GM18951 (cell line): ENCODE results near the gene PYGB.

Source experiments
- POLR2A ChIP-seq: IDR thresholded peaks from 4 replicates; pipeline ENCODE4 v1.6.1; 2011; ENCODE audit warnings: mild to moderate bottlenecking; ENCODE audit not compliant: insufficient read length, insufficient read depth; ENCODE audit errors: extremely low read depth
- in situ Hi-C: fragments of 300-500 bp; cut with MboI; formaldehyde crosslinking; loops from one replicate; pipeline ENCODE4 v1.12.0; 2022; ENCODE audit warnings: low sequenced_read_pairs, mixed read lengths, inconsistent platforms; ENCODE audit not compliant: unreplicated experiment

PYGB gene

GRCh38 chr20:25336561-25337422 lies 88.9 kb downstream of the PYGB start:
- no peak for TF ChIP-seq POLR2A
- in situ Hi-C loops: no loop called here

GRCh38 chr20:25338112-25339023 lies 90.5 kb downstream of the PYGB start:
- TF ChIP-seq POLR2A: no peak
- in situ Hi-C loops: no loop called here

- in situ Hi-C loops: no loop called here
- no peak for TF ChIP-seq POLR2A
These were observed 91.7 kb downstream of the PYGB start for GRCh38 chr20:25339608-25340007.

GRCh38 chr20:25340380-25340779 lies 92.5 kb downstream of the PYGB start:
- in situ Hi-C loops: no loop called here
- no peak for TF ChIP-seq POLR2A

- no peak for TF ChIP-seq POLR2A
- in situ Hi-C loops: no loop called here
These were observed 94.1 kb downstream of the PYGB start for GRCh38 chr20:25341716-25342680.

GRCh38 chr20:25344634-25345033 lies 96.7 kb downstream of the PYGB start:
- in situ Hi-C loops: no loop called here
- TF ChIP-seq POLR2A: no peak

- TF ChIP-seq POLR2A: no peak
- in situ Hi-C loops: no loop called here
These were observed 97.8 kb downstream of the PYGB start for GRCh38 chr20:25345721-25346120.

- TF ChIP-seq POLR2A: no peak
- in situ Hi-C loops: no loop called here
These were observed 98.5 kb downstream of the PYGB start for GRCh38 chr20:25346349-25346748.
